Kidney (tissue), 14 donors: ENCODE results near the gene ARHGEF38. TPM values are rescaled to one million over a fixed set of nuclear protein-coding genes. Genes with fewer than 3 reads are reported as not detected.

ENCODE experiments used
- DNase-seq, 5 donors: peaks; one replicate each; pipeline ENCODE4 v3.0.0-alpha.2; 2013 to 2020
- FAIRE-seq: peaks from 2 replicates; lab custom pipeline; 2012; peaks lifted over from hg19 to GRCh38; lab: Jason Lieb, UNC
- H3K27ac ChIP-seq, 2 donors: one replicate each; pipeline ENCODE4 v1.7.0; 2013; ENCODE audit warnings: low read depth in 2 of 2, low read length in 2 of 2, inconsistent platforms in 1 of 2
- H3K27me3 ChIP-seq: one replicate; pipeline ENCODE4 v1.7.1; 2013; ENCODE audit warnings: low read length, inconsistent platforms; ENCODE audit not compliant: control insufficient read depth, insufficient read depth
- H3K36me3 ChIP-seq, 3 donors: one replicate each; pipeline versions ENCODE4 v1.7.0 to v1.7.1; 2013; ENCODE audit warnings: low read length in 3 of 3, control low read depth in 1 of 3, inconsistent platforms in 1 of 3; ENCODE audit not compliant: insufficient read depth in 3 of 3, control insufficient read depth in 2 of 3
- H3K4me1 ChIP-seq, 3 donors: one replicate each; pipeline versions ENCODE4 v1.7.0 to v1.7.1; 2013; ENCODE audit warnings: low read length in 3 of 3, inconsistent platforms in 1 of 3, low read depth in 1 of 3; ENCODE audit not compliant: control insufficient read depth in 2 of 3, insufficient read depth in 2 of 3
- H3K4me3 ChIP-seq, 3 donors: one replicate each; pipeline versions ENCODE4 v1.7.0 to v1.8.1; 2013; ENCODE audit warnings: low read length in 3 of 3, control low read depth in 1 of 3, inconsistent platforms in 1 of 3
- H3K9ac ChIP-seq, 3 donors: one replicate each; pipeline versions ENCODE4 v1.7.0 to v1.7.1; 2013; ENCODE audit warnings: low read length in 3 of 3, control low read depth in 1 of 3, inconsistent platforms in 1 of 3
- H3K9me3 ChIP-seq, 3 donors: one replicate each; pipeline versions ENCODE4 v1.7.0 to v1.7.1; 2013; ENCODE audit warnings: low read length in 3 of 3, control low read depth in 1 of 3, inconsistent platforms in 1 of 3; ENCODE audit not compliant: control insufficient read depth in 2 of 3, insufficient read depth in 1 of 3
- intact Hi-C: fragments of 100-400 bp; cut with DNase I; formaldehyde crosslinking; loops from one replicate; pipeline ENCODE4 v1.11.1; 2022
- polyA plus RNA-seq: library from polyadenylated mRNA; stranded (reverse); fragments of 350-450 nt; fragmentation: Illumina TruSeq; extraction: RNeasy Lipid Tissue Mini Kit (QIAGEN cat#74804); gene quantifications from one replicate; pipeline ENCODE4 v1.2.3, GENCODE V29; 2014; ENCODE audit warnings: low read depth, low replicate concordance; ENCODE audit not compliant: insufficient read depth
- total RNA-seq: library from RNA; stranded (reverse); fragmentation: NEBNext Ultra II Directional; extraction: Animal tissue kit (Norgen Biotek cat#: 25700); gene quantifications from one replicate; pipeline ENCODE4 v1.2.1, GENCODE V29; 2021
- TF ChIP-seq, protein P1 (sequence below): IDR thresholded peaks from 3 replicates; pipeline ENCODE4 v1.5.1; 2012; ENCODE audit warnings: mild to moderate bottlenecking, moderate library complexity, borderline replicate concordance; ENCODE audit not compliant: insufficient read depth; ENCODE audit errors: extremely low read depth
- donor health status: control.
- donor health status: control.
- donor health status: control.
- donor health status: control.
- donor health status: control.
- donor health status: DM: yes; HTN: yes; CAD: no.
- donor health status: Normal renal cell carcinoma (clear cell type).

ARHGEF38 gene
- total and polyA plus RNA-seq, 2 donors from 2014 or later, result 1.5 to 41.1 TPM

DNA sequence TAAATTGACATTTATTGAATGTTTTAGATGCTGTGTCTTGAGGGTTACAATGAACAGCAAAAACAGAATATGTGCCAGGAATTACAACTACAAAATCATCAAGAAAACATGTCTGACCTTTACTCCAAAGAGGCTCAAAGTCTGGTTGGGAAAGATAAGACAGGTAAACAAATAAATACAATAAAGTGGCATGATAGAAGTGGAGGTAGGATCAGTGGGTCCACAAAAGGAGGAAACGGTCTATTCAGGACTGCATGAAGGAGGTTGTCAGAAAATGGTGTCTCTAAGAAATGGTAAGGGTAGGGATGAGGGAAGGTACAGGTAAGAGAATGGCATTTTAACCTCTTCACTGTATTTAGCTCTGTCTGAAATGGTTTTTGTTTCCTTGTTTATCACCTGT, 3.8 kb downstream of the ARHGEF38 start:
- TF ChIP-seq, protein P1, sequence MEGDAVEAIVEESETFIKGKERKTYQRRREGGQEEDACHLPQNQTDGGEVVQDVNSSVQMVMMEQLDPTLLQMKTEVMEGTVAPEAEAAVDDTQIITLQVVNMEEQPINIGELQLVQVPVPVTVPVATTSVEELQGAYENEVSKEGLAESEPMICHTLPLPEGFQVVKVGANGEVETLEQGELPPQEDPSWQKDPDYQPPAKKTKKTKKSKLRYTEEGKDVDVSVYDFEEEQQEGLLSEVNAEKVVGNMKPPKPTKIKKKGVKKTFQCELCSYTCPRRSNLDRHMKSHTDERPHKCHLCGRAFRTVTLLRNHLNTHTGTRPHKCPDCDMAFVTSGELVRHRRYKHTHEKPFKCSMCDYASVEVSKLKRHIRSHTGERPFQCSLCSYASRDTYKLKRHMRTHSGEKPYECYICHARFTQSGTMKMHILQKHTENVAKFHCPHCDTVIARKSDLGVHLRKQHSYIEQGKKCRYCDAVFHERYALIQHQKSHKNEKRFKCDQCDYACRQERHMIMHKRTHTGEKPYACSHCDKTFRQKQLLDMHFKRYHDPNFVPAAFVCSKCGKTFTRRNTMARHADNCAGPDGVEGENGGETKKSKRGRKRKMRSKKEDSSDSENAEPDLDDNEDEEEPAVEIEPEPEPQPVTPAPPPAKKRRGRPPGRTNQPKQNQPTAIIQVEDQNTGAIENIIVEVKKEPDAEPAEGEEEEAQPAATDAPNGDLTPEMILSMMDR, result no peak
- no peak for FAIRE-seq
- H3K4me1 ChIP-seq, result peaks cover 5 to 7% (median 5%) of the 10 kb centered on the region in 3 donors
- no peaks in the 10 kb centered on the region for H3K27me3 ChIP-seq
- H3K27ac ChIP-seq, result peak overlapping the region in 1 of 2 donors; percentile 38
- no peak overlapping the region for H3K9ac ChIP-seq
- intact Hi-C loops, result no loop called here
- H3K36me3 ChIP-seq, result no peaks in the 10 kb centered on the region
- no peaks in the 10 kb centered on the region for H3K9me3 ChIP-seq
- no peak for DNase-seq
- no peak overlapping the region for H3K4me3 ChIP-seq

DNA sequence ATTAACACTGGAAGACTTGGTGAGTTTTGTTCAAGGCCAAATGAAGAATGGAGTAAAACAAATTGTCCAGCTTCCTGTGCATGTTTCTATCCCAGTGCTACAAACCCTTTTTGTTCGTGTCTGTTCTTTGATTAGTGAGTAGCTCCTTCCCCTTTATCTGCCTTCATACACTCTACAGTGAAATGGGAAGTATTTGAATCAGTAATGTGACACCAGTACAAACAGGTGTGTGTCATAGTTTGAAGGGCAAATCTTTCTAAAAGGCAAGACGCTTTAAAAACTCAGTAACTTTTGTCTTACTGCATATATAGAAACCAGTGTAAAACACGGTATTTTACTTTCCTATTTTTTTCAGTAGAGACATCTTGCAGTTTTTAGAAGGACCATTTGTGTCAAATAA, 5.9 kb downstream of the ARHGEF38 start:
- H3K27me3 ChIP-seq, result no peaks in the 10 kb centered on the region
- FAIRE-seq (no peak), DNase-seq (no peak)
- no peaks in the 10 kb centered on the region for H3K9me3 ChIP-seq
- H3K27ac ChIP-seq, result peak overlapping the region in 1 of 2 donors; percentile 49
- H3K4me1 ChIP-seq, result peaks cover 0 to 4% (median 0%) of the 10 kb centered on the region in 3 donors
- TF ChIP-seq, protein P1, result no peak
- intact Hi-C loops, result no loop called here
- no peaks in the 10 kb centered on the region for H3K36me3 ChIP-seq
- H3K4me3 ChIP-seq, result no peak overlapping the region
- no peak overlapping the region for H3K9ac ChIP-seq

DNA sequence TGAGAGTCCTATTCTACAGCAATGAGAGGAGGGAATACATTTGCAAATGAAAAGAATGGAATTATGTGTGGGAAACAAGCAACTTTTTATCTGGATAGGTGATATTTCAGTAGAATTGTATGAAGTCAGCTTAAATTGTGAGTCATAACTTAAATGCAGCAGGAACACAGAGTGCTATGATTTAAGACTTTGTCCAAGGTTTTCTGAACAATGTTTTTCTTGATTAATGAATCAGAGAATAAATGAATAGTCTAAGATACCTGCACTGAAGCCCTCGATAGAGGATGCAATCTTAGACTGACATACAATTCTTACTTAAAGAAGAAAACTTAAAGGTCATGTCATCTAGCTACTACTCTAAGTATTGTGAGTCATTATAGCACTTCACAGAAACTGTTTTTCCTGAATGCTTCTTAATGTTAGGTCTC, 8.0 kb downstream of the ARHGEF38 start:
- DNase-seq (no peak), FAIRE-seq (no peak)
- Histone ChIP-seq H3K9me3 (no peaks in the 10 kb centered on the region), H3K4me1 (peaks cover 0 to 4% (median 0%) of the 10 kb centered on the region in 3 donors), H3K9ac (no peak overlapping the region), H3K27me3 (no peaks in the 10 kb centered on the region), H3K36me3 (no peaks in the 10 kb centered on the region), H3K4me3 (no peak overlapping the region), H3K27ac (peak overlapping the region in 1 of 2 donors; percentile 20)
- intact Hi-C loops, result no loop called here
- TF ChIP-seq, protein P1, result no peak

- intact Hi-C loops, result no loop called here
- no peaks in the 10 kb centered on the region for H3K9me3 ChIP-seq
- TF ChIP-seq, protein P1, result no peak
- no peak for FAIRE-seq
- no peak overlapping the region for H3K4me3 ChIP-seq
- no peaks in the 10 kb centered on the region for H3K27me3 ChIP-seq
- no peak overlapping the region for H3K27ac ChIP-seq
- H3K36me3 ChIP-seq, result no peaks in the 10 kb centered on the region
- no peak for DNase-seq
- H3K4me1 ChIP-seq, result no peaks in the 10 kb centered on the region
- no peak overlapping the region for H3K9ac ChIP-seq
Measured at GRCh38 chr4:105563352-105563751, 10.9 kb downstream of the ARHGEF38 start.
